NCI-H748 (cell line): ENCODE results near the gene DDX11.
A peak's percentile ranks its signal among the peaks of the same experiment; 100 is the strongest.
"Not testable (repeated sequence)": the region's sequence is repeated elsewhere in the genome, so short reads cannot be mapped to it uniquely, and the experiment has no call there.

Source experiments
- DNase-seq: peaks from one replicate; lab custom pipeline; 2025; ENCODE audit not compliant: unreplicated experiment; lab: John Stamatoyannopoulos, UW

DDX11 gene

GRCh38 chr12:31121022-31121728 is 47.5 kb downstream of the DDX11 start:
- DNase-seq, result not testable (repeated sequence)

GRCh38 chr12:31122481-31122880 is 48.8 kb downstream of the DDX11 start:
- no peak for DNase-seq

- DNase-seq, result not testable (repeated sequence)
These were observed 50.5 kb downstream of the DDX11 start for GRCh38 chr12:31124158-31124557.

- DNase-seq, result not testable (repeated sequence)
These were observed 51.5 kb downstream of the DDX11 start for GRCh38 chr12:31125171-31125570.

GRCh38 chr12:31127209-31127848 is 53.7 kb downstream of the DDX11 start:
- not testable (repeated sequence) for DNase-seq

- DNase-seq, result not testable (repeated sequence)
These were observed 62.9 kb downstream of the DDX11 start for GRCh38 chr12:31136581-31136980.

- DNase-seq, result not testable (repeated sequence)
These were observed 71.1 kb downstream of the DDX11 start for GRCh38 chr12:31144768-31145167.

- DNase-seq, result peak; percentile 1
These were observed 71.6 kb downstream of the DDX11 start for GRCh38 chr12:31145296-31145695.

- not testable (repeated sequence) for DNase-seq
These were observed 73.8 kb downstream of the DDX11 start for GRCh38 chr12:31147415-31147814.

GRCh38 chr12:31150766-31151165 is 77.1 kb downstream of the DDX11 start:
- DNase-seq, result not testable (repeated sequence)
